ENCODE data around the gene WRAP53. TPM values are rescaled to one million over a fixed set of nuclear protein-coding genes. Genes with fewer than 3 reads are reported as not detected.

WRAP53 gene
- total and polyA plus RNA-seq, 2 of the 13 experiments (the other 11 are each of a cell fraction or from before 2014, with no cell fraction given) = 7.0 to 19.5 TPM

DNA sequence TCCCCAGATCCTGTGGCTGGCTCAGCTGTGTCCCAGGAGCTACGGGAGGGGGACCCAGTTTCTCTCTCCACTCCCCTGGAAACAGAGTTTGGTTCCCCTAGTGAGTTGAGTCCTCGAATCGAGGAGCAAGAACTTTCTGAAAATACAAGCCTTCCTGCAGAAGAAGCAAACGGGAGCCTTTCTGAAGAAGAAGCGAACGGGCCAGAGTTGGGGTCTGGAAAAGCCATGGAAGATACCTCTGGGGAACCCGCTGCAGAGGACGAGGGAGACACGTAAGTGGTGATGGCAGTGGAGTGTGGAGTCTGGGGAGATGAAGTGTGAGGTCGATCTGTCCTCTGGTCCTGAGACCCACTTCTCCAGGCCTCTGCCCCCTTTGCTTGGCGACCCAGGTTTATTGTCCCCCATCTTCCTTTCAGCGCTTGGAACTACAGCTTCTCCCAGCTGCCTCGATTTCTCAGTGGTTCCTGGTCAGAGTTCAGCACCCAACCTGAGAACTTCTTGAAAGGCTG, 585 bp downstream of the WRAP53 start:
- H3K27me3 ChIP-seq (ENCODE audit: control insufficient read depth in 1 of 2, insufficient read depth in 2 of 2, low read length in 2 of 2) = no peaks in the 10 kb centered on the region; a peak in 1 of 5 replicates
- 3% methylated on average over 13 of the region's 13 CpGs for WGBS (ENCODE audit: low lambda C conversion rate)
- TF ChIP-seq ZNF501 (CRISPR knock-in tag; IDR thresholded peaks at IDR 0.05) (0 out of 2 replicates have a peak, but pooled peaks have one; percentile 8), ZNF749 (CRISPR knock-in tag; IDR thresholded peaks at IDR 0.05; ENCODE audit: borderline replicate concordance) (0 out of 2 replicates have a peak, but pooled peaks have one; percentile 42), ZNF878 (CRISPR knock-in tag; IDR thresholded peaks at IDR 0.05) (no peak)
- TF ChIP-seq, protein P1, sequence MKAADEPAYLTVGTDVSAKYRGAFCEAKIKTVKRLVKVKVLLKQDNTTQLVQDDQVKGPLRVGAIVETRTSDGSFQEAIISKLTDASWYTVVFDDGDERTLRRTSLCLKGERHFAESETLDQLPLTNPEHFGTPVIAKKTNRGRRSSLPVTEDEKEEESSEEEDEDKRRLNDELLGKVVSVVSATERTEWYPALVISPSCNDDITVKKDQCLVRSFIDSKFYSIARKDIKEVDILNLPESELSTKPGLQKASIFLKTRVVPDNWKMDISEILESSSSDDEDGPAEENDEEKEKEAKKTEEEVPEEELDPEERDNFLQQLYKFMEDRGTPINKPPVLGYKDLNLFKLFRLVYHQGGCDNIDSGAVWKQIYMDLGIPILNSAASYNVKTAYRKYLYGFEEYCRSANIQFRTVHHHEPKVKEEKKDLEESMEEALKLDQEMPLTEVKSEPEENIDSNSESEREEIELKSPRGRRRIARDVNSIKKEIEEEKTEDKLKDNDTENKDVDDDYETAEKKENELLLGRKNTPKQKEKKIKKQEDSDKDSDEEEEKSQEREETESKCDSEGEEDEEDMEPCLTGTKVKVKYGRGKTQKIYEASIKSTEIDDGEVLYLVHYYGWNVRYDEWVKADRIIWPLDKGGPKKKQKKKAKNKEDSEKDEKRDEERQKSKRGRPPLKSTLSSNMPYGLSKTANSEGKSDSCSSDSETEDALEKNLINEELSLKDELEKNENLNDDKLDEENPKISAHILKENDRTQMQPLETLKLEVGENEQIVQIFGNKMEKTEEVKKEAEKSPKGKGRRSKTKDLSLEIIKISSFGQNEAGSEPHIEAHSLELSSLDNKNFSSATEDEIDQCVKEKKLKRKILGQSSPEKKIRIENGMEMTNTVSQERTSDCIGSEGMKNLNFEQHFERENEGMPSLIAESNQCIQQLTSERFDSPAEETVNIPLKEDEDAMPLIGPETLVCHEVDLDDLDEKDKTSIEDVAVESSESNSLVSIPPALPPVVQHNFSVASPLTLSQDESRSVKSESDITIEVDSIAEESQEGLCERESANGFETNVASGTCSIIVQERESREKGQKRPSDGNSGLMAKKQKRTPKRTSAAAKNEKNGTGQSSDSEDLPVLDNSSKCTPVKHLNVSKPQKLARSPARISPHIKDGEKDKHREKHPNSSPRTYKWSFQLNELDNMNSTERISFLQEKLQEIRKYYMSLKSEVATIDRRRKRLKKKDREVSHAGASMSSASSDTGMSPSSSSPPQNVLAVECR (CRISPR knock-in tag; IDR thresholded peaks at IDR 0.05; ENCODE audit: borderline replicate concordance) = no peak
- in situ Hi-C loops (cut with HindIII; ENCODE audit: extremely low pct_ligation_motif_present, low pct_unique_long_range_greater_than_20kb) = loop anchor here (5.0 kb wide), 2 partner anchors 57 to 102 kb away; partner anchors contain the start of gene SHBG
- FAIRE-seq = no peak
- POLR2A ChIA-PET = interaction anchor here (0.9 to 5.5 kb wide), 8 partner anchors 16 to 295 kb away, joined by 3 to 89 read pairs (median 6); partner anchors contain the start of genes MPDU1, PLSCR3 and TMEM256
- CTCF ChIA-PET (ENCODE audit: low intra/inter-chr PET ratio, low total read pairs) = interaction anchor here (1.3 to 1.8 kb wide), 2 partner anchors 29 to 54 kb away, joined by 5 to 12 read pairs; partner anchors contain the start of gene DNAH2
- intact Hi-C loops (cut with micrococcal nuclease; ENCODE audit: unreplicated experiment) = loop anchor here (5.0 kb wide), 2 partner anchors 57 to 117 kb away; partner anchors contain the start of gene SHBG
- ATAC-seq = no peak
- H3K4me3 ChIP-seq (replicated peaks in 1 of 3; ENCODE audit: insufficient read depth in 1 of 3, low read depth in 2 of 3, low read length in 3 of 3) = peak overlapping the region; percentile 70 to 93 (median 91)
- peak overlapping the region; percentile 76 for H3K27ac ChIP-seq (ENCODE audit: extremely low read length, insufficient read depth, low read length)
- peaks cover 30% of the 10 kb centered on the region for H3K4me1 ChIP-seq (ENCODE audit: insufficient read depth, low read length)
- no TSS peak for BruUV-seq (replicated peaks)
- no peaks in the 10 kb centered on the region for H3K9me3 ChIP-seq (ENCODE audit: low read length)
- no peaks in the 10 kb centered on the region; the same call in 1 of the 2 replicates for H4K20me1 ChIP-seq (ENCODE audit: insufficient read depth, low read length)
- peak overlapping the region; percentile 98 for H3K4me2 ChIP-seq (ENCODE audit: low read depth, low read length)
- no peak overlapping the region for H2AFZ ChIP-seq (ENCODE audit: low read length)
- DNase-seq (ENCODE audit: low spot score) = no peak
- peaks cover 40% of the 10 kb centered on the region for H3K79me2 ChIP-seq (ENCODE audit: insufficient read depth, low read length)
- H3K9ac ChIP-seq (ENCODE audit: insufficient read depth, low read depth, low read length) = peak overlapping the region; percentile 90
- no peaks in the 10 kb centered on the region; a peak in 1 of 5 replicates for H3K36me3 ChIP-seq (replicated peaks in 1 of 2; ENCODE audit: control insufficient read depth in 1 of 2, insufficient read depth in 2 of 2, low read length in 2 of 2)
